HepG2 (cell line): ENCODE data around the gene VWCE. TPM values are rescaled to one million over a fixed set of nuclear protein-coding genes. Genes with fewer than 3 reads are reported as not detected.

Experiments used
- ATAC-seq: fragments of 200-7000 bp; cut with Tn5 transposase; 3 replicates; pipeline ENCODE4 v1.9.1; 2020; ENCODE audit warnings: mild to moderate bottlenecking, moderate library complexity
- BruUV-seq: library from RNA; stranded (reverse); fragments of 400-500 nt; replicated peaks from 2 replicates; lab custom pipeline; 2021; lab: Mats Ljungman, UMichigan
- CTCF ChIA-PET: fragments of 300-600 bp; formaldehyde crosslinking; extraction: SDS; loops from one replicate; lab custom pipeline; 2021; ENCODE audit warnings: low total read pairs, inconsistent platforms, low intra/inter-chr PET ratio; lab: Yijun Ruan, JAX
- POLR2A ChIA-PET: fragments of 350-600 bp; sonication (Branson Sonifier 250); formaldehyde crosslinking; loops from one replicate; lab custom pipeline; 2020; ENCODE audit warnings: antibody characterized with exemption, inconsistent platforms; lab: Yijun Ruan, JAX
- DNase-seq: peaks from one replicate; pipeline ENCODE4 v3.0.0-alpha.2; 2015; ENCODE audit warnings: low spot score
- FAIRE-seq: peaks from 3 replicates; lab custom pipeline; 2011; peaks lifted over from hg19 to GRCh38; lab: Jason Lieb, UNC
- H2AFZ ChIP-seq: one replicate; pipeline ENCODE4 v1.6.1; 2011; ENCODE audit warnings: low read length, inconsistent platforms
- H3K27ac ChIP-seq: fragments of 300-600 bp; 3 replicates; pipeline ENCODE4 v1.8.0; 2011; ENCODE audit warnings: mixed run types, mild to moderate bottlenecking, mixed read lengths, low read length, inconsistent platforms; ENCODE audit not compliant: insufficient read depth; ENCODE audit errors: extremely low read length
- H3K27me3 ChIP-seq, 2 experiments: fragments of 200-600 bp in 1 of 2; 2 replicates in 1 of 2; 3 replicates in 1 of 2; pipeline versions ENCODE4 v1.6.0 to v1.8.0; 2011; ENCODE audit warnings: low read length in 2 of 2, mild to moderate bottlenecking in 2 of 2, moderate library complexity in 2 of 2, inconsistent platforms in 1 of 2; ENCODE audit not compliant: insufficient read depth in 2 of 2, control insufficient read depth in 1 of 2
- H3K36me3 ChIP-seq, 2 experiments: fragments of 200-600 bp in 1 of 2; replicated peaks in 1 of 2; 2 replicates in 1 of 2; 3 replicates in 1 of 2; pipeline versions ENCODE4 v1.5.1 to v1.8.0; 2011; ENCODE audit warnings: low read length in 2 of 2, inconsistent platforms in 1 of 2; ENCODE audit not compliant: insufficient read depth in 2 of 2, control insufficient read depth in 1 of 2
- H3K4me1 ChIP-seq: 2 replicates; pipeline ENCODE4 v1.5.1; 2012; ENCODE audit warnings: low read length, inconsistent platforms; ENCODE audit not compliant: insufficient read depth
- H3K4me2 ChIP-seq: 2 replicates; pipeline ENCODE4 v1.6.0; 2011; ENCODE audit warnings: low read depth, low read length, inconsistent platforms
- H3K4me3 ChIP-seq, 3 experiments: fragments of 200-600 bp in 1 of 3; sonication (generic), shearing (Covaris generic) in 1 of 3; replicated peaks in 1 of 3; 2 replicates each; pipeline ENCODE4 v1.5.1; 2011 to 2016; ENCODE audit warnings: low read length in 3 of 3, inconsistent platforms in 2 of 3, low read depth in 2 of 3, mild to moderate bottlenecking in 2 of 3, control low read depth in 1 of 3, mixed read lengths in 1 of 3; ENCODE audit not compliant: insufficient read depth in 1 of 3
- H3K79me2 ChIP-seq: one replicate; pipeline ENCODE4 v1.6.1; 2011; ENCODE audit warnings: low read length, inconsistent platforms; ENCODE audit not compliant: insufficient read depth
- H3K9ac ChIP-seq: 2 replicates; pipeline ENCODE4 v1.6.0; 2011; ENCODE audit warnings: mild to moderate bottlenecking, low read depth, low read length, inconsistent platforms; ENCODE audit not compliant: insufficient read depth
- H3K9me3 ChIP-seq: 2 replicates; pipeline ENCODE4 v1.5.1; 2012; ENCODE audit warnings: mild to moderate bottlenecking, low read length
- H4K20me1 ChIP-seq: 2 replicates; pipeline ENCODE4 v1.6.0; 2011; ENCODE audit warnings: inconsistent platforms, mild to moderate bottlenecking, low read length, moderate library complexity; ENCODE audit not compliant: insufficient read depth
- AGO2 ChIP-seq: fragments of 200-400 bp; formaldehyde crosslinking; optimal IDR thresholded peaks from 2 replicates; pipeline ENCODE3; 2017; ENCODE audit warnings: mild to moderate bottlenecking, low read depth, low read length, moderate library complexity
- ARNT ChIP-seq: fragments of 450-650 bp; IDR thresholded peaks from 2 replicates; pipeline ENCODE4 v1.6.1; 2017
- CCDC6 ChIP-seq: sonication (generic); formaldehyde crosslinking; IDR thresholded peaks from 2 replicates; pipeline ENCODE4 v1.8.1; 2022; ENCODE audit warnings: mild to moderate bottlenecking, missing genetic modification reagents, moderate library complexity
- CERS6 ChIP-seq: sonication (generic); formaldehyde crosslinking; IDR thresholded peaks from 2 replicates; pipeline ENCODE4 v1.5.0; 2020; ENCODE audit warnings: missing genetic modification reagents
- EHMT2 ChIP-seq: fragments of 200-600 bp; sonication (generic); IDR thresholded peaks from 2 replicates; pipeline ENCODE4 v1.7.0; 2017; ENCODE audit warnings: antibody characterized with exemption, low read depth, low read length, borderline replicate concordance
- ELF3 ChIP-seq: IDR thresholded peaks from 2 replicates; pipeline ENCODE4 v1.6.1; 2016; ENCODE audit warnings: missing genetic modification reagents, missing compliant biosample characterization
- GMEB2 ChIP-seq: IDR thresholded peaks from 2 replicates; pipeline ENCODE4 v1.6.1; 2016; ENCODE audit warnings: missing biosample characterization, missing genetic modification reagents, low read depth
- MIER2 ChIP-seq: IDR thresholded peaks from 2 replicates; pipeline ENCODE4 v1.6.1; 2016; ENCODE audit warnings: missing biosample characterization, missing genetic modification reagents
- RFXANK ChIP-seq: IDR thresholded peaks from 2 replicates; pipeline ENCODE4 v1.6.1; 2016
- RNF219 ChIP-seq: sonication (generic); formaldehyde crosslinking; IDR thresholded peaks from 2 replicates; pipeline ENCODE4 v1.5.0; 2020; ENCODE audit warnings: mild to moderate bottlenecking, missing genetic modification reagents
- SMC3 ChIP-seq: IDR thresholded peaks from 2 replicates; pipeline ENCODE4 v1.6.1; 2011; ENCODE audit warnings: low read length, improper control_type of control experiment
- SRSF4 ChIP-seq: fragments of 200-400 bp; formaldehyde crosslinking; IDR thresholded peaks from one replicate; pipeline ENCODE4 v1.6.1; 2018; ENCODE audit warnings: mild to moderate bottlenecking, low read depth, low read length, moderate library complexity; ENCODE audit not compliant: poor library complexity, severe bottlenecking
- TBX2 ChIP-seq: sonication (generic); formaldehyde crosslinking; IDR thresholded peaks from 2 replicates; pipeline ENCODE4 v1.5.0; 2020; ENCODE audit warnings: missing genetic modification reagents, mild to moderate bottlenecking, borderline replicate concordance
- TOE1 ChIP-seq: sonication (generic); formaldehyde crosslinking; IDR thresholded peaks from 2 replicates; pipeline ENCODE4 v1.4.0; 2020; ENCODE audit warnings: mild to moderate bottlenecking, missing genetic modification reagents
- ZNF263 ChIP-seq: sonication (generic); formaldehyde crosslinking; IDR thresholded peaks from 2 replicates; pipeline ENCODE4 v1.4.0; 2020; ENCODE audit warnings: missing genetic modification reagents
- ZNF564 ChIP-seq: sonication (generic); formaldehyde crosslinking; IDR thresholded peaks from 2 replicates; pipeline ENCODE4 v1.8.1; 2023; ENCODE audit warnings: mild to moderate bottlenecking, missing genetic modification reagents
- ZSCAN31 ChIP-seq: sonication (generic); formaldehyde crosslinking; IDR thresholded peaks from 2 replicates; pipeline ENCODE4 v1.5.0; 2020; ENCODE audit warnings: low read depth, mild to moderate bottlenecking, missing genetic modification reagents
- WGBS: methylation state at CpG from one replicate; pipeline ENCODE4 v1.1.6; 2017; ENCODE audit warnings: low lambda C conversion rate; 5-methylcytosine and 5-hydroxymethylcytosine counted together
- in situ Hi-C: cut with HindIII; loops from 2 replicates; pipeline ENCODE4 v1.10.0; 2017; ENCODE audit warnings: low pct_unique_long_range_greater_than_20kb; ENCODE audit not compliant: extremely low pct_ligation_motif_present
- intact Hi-C: fragments of 100-400 bp; cut with micrococcal nuclease; formaldehyde crosslinking; loops from one replicate; pipeline ENCODE4 v1.10.0; 2022; ENCODE audit not compliant: unreplicated experiment
- polyA plus RNA-seq, 8 experiments: library from polyadenylated mRNA; depleted of rRNA in 3 of 8; stranded (reverse) in 7 of 8; unstranded in 1 of 8; fragments of >200 nt; fragmentation: Illumina TruSeq in 4 of 8; extraction: Trizol in 4 of 8; gene quantifications; 2 replicates each; pipeline versions ENCODE4 v1.2.1 to v1.2.3, GENCODE V29; 2011 to 2016; ENCODE audit warnings: low read depth in 4 of 8, missing spikeins in 1 of 8, mixed read lengths in 1 of 8; ENCODE audit not compliant: insufficient read depth in 1 of 8
- total RNA-seq, 5 experiments: library from RNA; depleted of rRNA; stranded (reverse); fragments of >200 nt; fragmentation: Illumina TruSeq; extraction: Trizol; gene quantifications; 2 replicates each; pipeline ENCODE4 v1.2.3, GENCODE V29; 2016; ENCODE audit warnings: low read depth in 1 of 5

Gene VWCE
- total and polyA plus RNA-seq, 2 of the 13 experiments (the other 11 are each of a cell fraction or from before 2014, with no cell fraction given), result 27.6 to 58.3 TPM

- POLR2A ChIA-PET, result interaction anchor here (0.7 to 3.4 kb wide), 5 partner anchors 12 to 51 kb away, joined by 3 to 9 read pairs (median 4); partner anchors contain the start of genes CYB561A3 and VWCE
- CTCF ChIA-PET, result no interaction called here
- intact Hi-C loops, result no loop called here
- in situ Hi-C loops, result no loop called here
- ATAC-seq (no peak), DNase-seq (no peak), FAIRE-seq (no peak)
- no peak overlapping the region for H3K4me2 ChIP-seq
- no peaks in the 10 kb centered on the region for H3K9me3 ChIP-seq
- no peak overlapping the region for H2AFZ ChIP-seq
- H3K79me2 ChIP-seq, result peaks cover 3% of the 10 kb centered on the region
- no peak overlapping the region for H3K27ac ChIP-seq
- H3K9ac ChIP-seq, result no peak overlapping the region
- peaks cover 66 to 94% of the 10 kb centered on the region in 2 experiments for H3K36me3 ChIP-seq
- 0 out of 2 replicates have a peak, but pooled peaks cover 3% of the 10 kb centered on the region for H4K20me1 ChIP-seq
- 93% methylated on average over 7 of the region's 8 CpGs for WGBS
- no peaks in the 10 kb centered on the region for H3K4me1 ChIP-seq
- TF ChIP-seq CCDC6, result no peak
- TF ChIP-seq MIER2 (CRISPR knock-in tag), result no peak
- TF ChIP-seq ELF3 (CRISPR knock-in tag), result no peak
- TF ChIP-seq ZNF564 (CRISPR knock-in tag), result no peak
- no peak for TF ChIP-seq SRSF4
- no peak for TF ChIP-seq ZSCAN31 (CRISPR knock-in tag)
- no peak for TF ChIP-seq EHMT2
- no peak for TF ChIP-seq RFXANK (CRISPR knock-in tag)
- TF ChIP-seq GMEB2, result no peak
- no peak for TF ChIP-seq ZNF263 (CRISPR knock-in tag)
- TF ChIP-seq ARNT, result no peak
- no peak for TF ChIP-seq CERS6 (CRISPR knock-in tag)
- TF ChIP-seq SMC3, result no peak
- no peak for TF ChIP-seq TBX2 (CRISPR knock-in tag)
- no peak for TF ChIP-seq RNF219 (CRISPR knock-in tag)
- no peak for TF ChIP-seq AGO2
- no peak for TF ChIP-seq TOE1 (CRISPR knock-in tag)
- no peak overlapping the region for H3K4me3 ChIP-seq
- BruUV-seq, result no TSS peak
- no peaks in the 10 kb centered on the region for H3K27me3 ChIP-seq
These were observed 15.6 kb upstream of the VWCE start for GRCh38 chr11:61310749-61311148.
